Ovary (tissue), 9 donors: Measurements from ENCODE around the gene PRR15L. TPM values are rescaled to one million over a fixed set of nuclear protein-coding genes. Genes with fewer than 3 reads are reported as not detected.
A peak's percentile ranks its signal among the peaks of the same experiment; 100 is the strongest.

Experiments used
- DNase-seq, 5 donors: peaks; one replicate each; pipeline ENCODE4 v3.0.0-alpha.2; 2019 to 2020
- H3K27ac ChIP-seq, 2 donors: fragments of 200-600 bp; one replicate each; pipeline versions ENCODE4 v1.5.1 to v1.8.0; 2019 to 2022
- H3K27me3 ChIP-seq: fragments of 200-600 bp; one replicate; pipeline ENCODE4 v1.8.0; 2022
- H3K36me3 ChIP-seq: fragments of 200-600 bp; sonication (generic); one replicate; pipeline ENCODE4 v1.5.1; 2019
- H3K4me1 ChIP-seq: one replicate; pipeline ENCODE4 v1.8.1; 2013; ENCODE audit warnings: mild to moderate bottlenecking, moderate library complexity; ENCODE audit not compliant: insufficient read depth
- H3K4me3 ChIP-seq: fragments of 200-600 bp; sonication (generic); one replicate; pipeline ENCODE4 v1.5.1; 2017
- H3K9me3 ChIP-seq, 2 donors: fragments of 200-600 bp in 1 of 2; sonication (generic) in 1 of 2; one replicate each; pipeline versions ENCODE4 v1.5.1 to v1.8.1; 2013 to 2019; ENCODE audit warnings: mild to moderate bottlenecking in 1 of 2, moderate library complexity in 1 of 2
- EP300 ChIP-seq: sonication (generic); formaldehyde crosslinking; IDR thresholded peaks from one replicate; pipeline ENCODE4 v1.6.1; 2017; ENCODE audit warnings: antibody characterized with exemption
- POLR2A ChIP-seq: fragments of 450-650 bp; IDR thresholded peaks from one replicate; pipeline ENCODE4 v1.6.1; 2017; ENCODE audit warnings: antibody characterized with exemption, mild to moderate bottlenecking, moderate library complexity
- WGBS, 3 donors: extraction: QIAGEN DNeasy Blood & Tissue Kit in 1 of 3; methylation state at CpG; one replicate each; pipeline versions ENCODE4 v1.1.5 to v1.1.7; 2013 to 2017; 5-methylcytosine and 5-hydroxymethylcytosine counted together
- intact Hi-C, 4 donors: fragments of 100-400 bp; cut with DNase I; formaldehyde crosslinking; loops; one replicate each; pipeline versions ENCODE4 v1.11.0 to v1.15.1; 2022 to 2023
- polyA plus RNA-seq, 2 donors: library from polyadenylated mRNA; stranded (reverse); fragments of 200-250 nt in 1 of 2; fragments of 350-450 nt in 1 of 2; fragmentation: Illumina TruSeq in 1 of 2; extraction: RNeasy Lipid Tissue Mini Kit (QIAGEN cat#74804) in 1 of 2; gene quantifications; one replicate each; pipeline ENCODE4 v1.2.3, GENCODE V29; 2013 to 2014
- total RNA-seq, 7 donors: library from RNA; depleted of rRNA in 2 of 7; stranded (reverse); fragments of >200 nt in 2 of 7; fragmentation: NEBNext Ultra II Directional in 3 of 7; extraction: Animal tissue kit (Norgen Biotek cat#: 25700) in 3 of 7; gene quantifications; one replicate each; pipeline versions ENCODE4 v1.1.0 to v1.2.4, GENCODE V29; 2016 to 2023
- TF ChIP-seq, protein P1 (sequence below), 3 donors: fragments of 450-650 bp in 2 of 3; fragments of 200-600 bp in 1 of 3; IDR thresholded peaks; one replicate each; pipeline versions ENCODE4 v1.5.1 to v1.8.0; 2016 to 2022; ENCODE audit warnings: antibody characterized with exemption in 3 of 3, mild to moderate bottlenecking in 1 of 3
- donor health status: DM: no; HTN: no; CAD: no; lungs with moderate emphysema.
- donor health status: DM: no; HTN: no; CAD: no.
- donor health status: Bipolar disorder and iron deficiency.
- donor health status: DM: yes; HTN: yes; CAD: no.
- donor health status: DM: no; HTN: no; CAD: no.
- donor health status: DM: yes; HTN: yes; CAD: no.

PRR15L gene
- total and polyA plus RNA-seq, 9 donors, result 0.16 to 22.3 (median 0.38) TPM

DNA sequence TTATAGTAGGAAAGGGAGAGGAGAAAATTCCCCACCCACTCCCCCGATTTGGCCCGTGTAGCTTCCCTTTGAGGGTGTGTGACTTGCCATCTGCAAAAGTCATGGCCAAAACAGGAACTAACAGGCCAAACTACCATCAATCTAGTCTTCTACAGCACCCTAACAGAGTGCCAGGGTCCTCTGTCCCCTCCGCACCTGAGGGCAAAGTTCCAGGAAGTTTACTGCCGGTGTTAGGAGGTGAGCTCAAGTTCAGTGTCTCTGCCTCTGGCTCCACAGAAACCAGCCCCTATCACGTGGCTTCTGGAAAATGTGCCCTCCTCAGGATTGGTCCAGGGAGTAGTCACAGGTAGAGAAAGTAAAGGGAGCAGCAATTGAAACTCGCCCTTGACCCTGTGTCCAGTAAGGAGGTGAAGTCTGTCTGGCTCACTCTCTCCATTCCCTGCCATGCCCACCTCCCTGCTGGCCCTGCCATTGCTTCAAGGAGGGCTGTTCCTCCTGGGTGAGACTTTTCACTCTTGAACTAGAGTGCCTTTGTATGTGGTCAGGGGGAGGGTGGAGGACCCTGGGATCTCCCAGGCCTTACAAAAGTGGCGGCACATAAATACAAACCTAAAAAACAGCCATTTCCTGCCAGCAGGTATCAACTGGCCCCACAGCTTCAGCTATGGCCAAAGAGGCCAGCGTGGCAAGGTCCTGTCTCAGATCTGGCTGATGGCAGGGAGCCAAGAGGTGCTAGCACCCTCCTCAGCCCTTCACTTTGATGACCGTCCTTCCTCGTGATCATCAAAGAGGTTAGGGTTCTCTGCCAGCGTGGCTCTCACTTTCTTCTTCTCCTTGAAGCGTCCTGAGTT, 5.3 kb downstream of the PRR15L start:
- 70 to 72% (median 72%) methylated on average over 12 of the region's 12 CpGs for WGBS, 3 donors
- Histone ChIP-seq H3K27me3 (no peaks in the 10 kb centered on the region), H3K27ac (no peak overlapping the region), H3K4me3 (no peak overlapping the region), H3K36me3 (no peaks in the 10 kb centered on the region), H3K4me1 (peaks cover 7% of the 10 kb centered on the region), H3K9me3 (no peaks in the 10 kb centered on the region)
- TF ChIP-seq POLR2A (no peak), EP300 (no peak)
- TF ChIP-seq, protein P1, sequence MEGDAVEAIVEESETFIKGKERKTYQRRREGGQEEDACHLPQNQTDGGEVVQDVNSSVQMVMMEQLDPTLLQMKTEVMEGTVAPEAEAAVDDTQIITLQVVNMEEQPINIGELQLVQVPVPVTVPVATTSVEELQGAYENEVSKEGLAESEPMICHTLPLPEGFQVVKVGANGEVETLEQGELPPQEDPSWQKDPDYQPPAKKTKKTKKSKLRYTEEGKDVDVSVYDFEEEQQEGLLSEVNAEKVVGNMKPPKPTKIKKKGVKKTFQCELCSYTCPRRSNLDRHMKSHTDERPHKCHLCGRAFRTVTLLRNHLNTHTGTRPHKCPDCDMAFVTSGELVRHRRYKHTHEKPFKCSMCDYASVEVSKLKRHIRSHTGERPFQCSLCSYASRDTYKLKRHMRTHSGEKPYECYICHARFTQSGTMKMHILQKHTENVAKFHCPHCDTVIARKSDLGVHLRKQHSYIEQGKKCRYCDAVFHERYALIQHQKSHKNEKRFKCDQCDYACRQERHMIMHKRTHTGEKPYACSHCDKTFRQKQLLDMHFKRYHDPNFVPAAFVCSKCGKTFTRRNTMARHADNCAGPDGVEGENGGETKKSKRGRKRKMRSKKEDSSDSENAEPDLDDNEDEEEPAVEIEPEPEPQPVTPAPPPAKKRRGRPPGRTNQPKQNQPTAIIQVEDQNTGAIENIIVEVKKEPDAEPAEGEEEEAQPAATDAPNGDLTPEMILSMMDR (IDR thresholded peaks at IDR 0.05), result no peak
- intact Hi-C loops, result loop anchor here in 1 of 4 donors (10.0 kb wide), 1 partner anchor 108 kb away; the partner anchor contains the start of gene SCRN2
- DNase-seq, result no peak

DNA sequence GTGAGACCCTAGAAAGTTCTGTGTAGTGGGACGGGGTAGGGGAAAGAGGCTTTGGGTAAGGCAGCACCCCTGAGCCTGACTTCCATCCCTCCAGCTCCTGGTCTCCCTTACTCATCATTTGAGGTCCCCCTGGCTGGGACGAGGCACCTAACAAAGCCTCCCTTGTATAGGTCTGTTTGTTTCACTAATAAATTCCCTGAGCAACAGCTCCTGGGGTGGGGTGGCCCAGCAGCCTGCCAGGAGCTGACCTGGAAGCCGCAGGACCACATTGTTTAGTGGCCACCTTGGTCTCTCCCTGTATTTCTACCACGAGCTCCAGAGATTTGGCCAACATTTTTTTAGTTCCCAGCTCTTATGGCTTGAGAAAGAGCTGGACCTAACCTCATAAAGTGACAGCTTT, 7.2 kb downstream of the PRR15L start:
- H3K4me3 ChIP-seq, result no peak overlapping the region
- H3K27me3 ChIP-seq, result no peaks in the 10 kb centered on the region
- peaks cover 7% of the 10 kb centered on the region for H3K4me1 ChIP-seq
- intact Hi-C loops, result loop anchor here in 1 of 4 donors (10.0 kb wide), 1 partner anchor 106 kb away; the partner anchor contains the start of gene SCRN2
- no peaks in the 10 kb centered on the region for H3K36me3 ChIP-seq
- TF ChIP-seq POLR2A (no peak), EP300 (no peak)
- TF ChIP-seq, protein P1 (IDR thresholded peaks at IDR 0.05), result no peak
- 94 to 95% (median 94%) methylated on average over 4 of the region's 4 CpGs for WGBS, 3 donors
- H3K9me3 ChIP-seq, result no peaks in the 10 kb centered on the region
- no peak for DNase-seq
- no peak overlapping the region for H3K27ac ChIP-seq

- Histone ChIP-seq H3K27ac (peak overlapping the region in 1 of 2 donors; percentile 55), H3K4me3 (no peak overlapping the region), H3K27me3 (no peaks in the 10 kb centered on the region), H3K36me3 (no peaks in the 10 kb centered on the region), H3K4me1 (peaks cover 7% of the 10 kb centered on the region), H3K9me3 (no peaks in the 10 kb centered on the region)
- WGBS, 3 donors, result 46 to 56% (median 47%) methylated on average over 3 of the region's 3 CpGs
- TF ChIP-seq POLR2A (no peak), EP300 (no peak)
- TF ChIP-seq, protein P1 (IDR thresholded peaks at IDR 0.05), result no peak
- no peak for DNase-seq
- intact Hi-C loops, result loop anchor here (2.0 to 10.0 kb wide), 4 partner anchors 55 to 105 kb away; partner anchors contain the start of genes SCRN2 (in 1 of the 4) and SP2 (in 1 of the 4)
Measured at GRCh38 chr17:47949946-47950345, 7.7 kb downstream of the PRR15L start.

GRCh38 chr17:47949197-47949759, 8.4 kb downstream of the PRR15L start:
- DNase-seq, result peak; percentile 94 to 98 (median 95)
- Histone ChIP-seq H3K27ac (peak overlapping the region in 1 of 2 donors; percentile 55), H3K27me3 (no peaks in the 10 kb centered on the region), H3K4me1 (peaks cover 7% of the 10 kb centered on the region), H3K9me3 (no peaks in the 10 kb centered on the region), H3K36me3 (no peaks in the 10 kb centered on the region), H3K4me3 (peak overlapping the region; percentile 19)
- 1 to 3% (median 1%) methylated on average over 21 to 22 of the region's 22 CpGs for WGBS, 3 donors
- intact Hi-C loops, result loop anchor here (2.0 to 10.0 kb wide), 3 partner anchors 54 to 68 kb away; partner anchors contain the start of gene SP2 (in 1 of the 4)
- no peak for TF ChIP-seq EP300
- peak; percentile 22 for TF ChIP-seq POLR2A
- TF ChIP-seq, protein P1 (IDR thresholded peaks at IDR 0.05), result peak; percentile 90 to 95 (median 95)
